A549 (cell line): ENCODE data around the gene LPCAT1.

ENCODE experiments used
- CBX8 ChIP-seq: fragments of 200-600 bp; sonication (generic); IDR thresholded peaks from 2 replicates; pipeline ENCODE4 v1.6.1; 2016
- POLR2AphosphoS2 ChIP-seq: conservative IDR thresholded peaks from 2 replicates; pipeline ENCODE4 v1.6.1; 2012; ENCODE audit warnings: low read length, improper control_type of control experiment, inconsistent platforms

- no peak for TF ChIP-seq POLR2AphosphoS2
- no peak for TF ChIP-seq CBX8
These were observed 32.3 kb upstream of the LPCAT1 start for GRCh38 chr5:1555808-1556731.
